Measurements from ENCODE around the gene GAGE10. TPM values are rescaled to one million over a fixed set of nuclear protein-coding genes. Genes with fewer than 3 reads are reported as not detected.

The GAGE10 gene, protein sequence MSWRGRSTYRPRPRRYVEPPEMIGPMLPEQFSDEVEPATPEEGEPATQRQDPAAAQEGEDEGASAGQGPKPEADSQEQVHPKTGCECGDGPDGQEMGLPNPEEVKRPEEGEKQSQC
- not detected for total RNA-seq

DNA sequence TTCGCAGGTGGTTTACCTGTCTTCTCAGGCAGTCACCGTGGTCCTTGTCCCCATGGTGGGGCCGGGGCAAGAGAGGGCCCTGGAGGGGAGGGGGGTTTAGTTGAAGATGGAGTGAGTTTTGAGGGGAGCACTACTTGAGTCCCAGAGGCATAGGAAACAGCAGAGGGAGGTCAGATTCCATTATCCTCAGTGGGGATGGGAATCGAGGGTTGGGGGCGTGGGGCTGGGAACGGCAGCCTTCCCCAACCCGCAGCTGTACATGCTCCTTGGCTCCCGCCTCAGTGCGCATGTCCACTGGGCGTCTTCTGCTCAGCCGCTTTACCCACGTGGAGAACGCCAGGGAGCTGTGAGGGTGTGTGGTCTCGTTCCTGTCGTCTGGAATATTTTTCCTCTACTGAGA lies at the start of gene GAGE10:
GAGE10 (plus strand) TSS at position 301 of the 400 bp plus-strand sequence. CDS start 1,214 bp downstream, outside the sequence.
- no peaks in the 10 kb centered on the region for H3K9me3 Mint-ChIP-seq
- CTCF ChIA-PET = no interaction called here
- no peaks in the 10 kb centered on the region for H3K27me3 Mint-ChIP-seq (ENCODE audit: low read depth)
- no peak within 1 kb of the TSS for H3K4me3 Mint-ChIP-seq
- DNase-seq = no peak
- no peak within 1 kb of the TSS for H3K27ac Mint-ChIP-seq
- H3K4me1 Mint-ChIP-seq (ENCODE audit: low read depth) = no peaks in the 10 kb centered on the region
- intact Hi-C loops (cut with micrococcal nuclease) = no loop called here
- no peaks in the 10 kb centered on the region for H3K36me3 Mint-ChIP-seq (ENCODE audit: low read depth)

DNA sequence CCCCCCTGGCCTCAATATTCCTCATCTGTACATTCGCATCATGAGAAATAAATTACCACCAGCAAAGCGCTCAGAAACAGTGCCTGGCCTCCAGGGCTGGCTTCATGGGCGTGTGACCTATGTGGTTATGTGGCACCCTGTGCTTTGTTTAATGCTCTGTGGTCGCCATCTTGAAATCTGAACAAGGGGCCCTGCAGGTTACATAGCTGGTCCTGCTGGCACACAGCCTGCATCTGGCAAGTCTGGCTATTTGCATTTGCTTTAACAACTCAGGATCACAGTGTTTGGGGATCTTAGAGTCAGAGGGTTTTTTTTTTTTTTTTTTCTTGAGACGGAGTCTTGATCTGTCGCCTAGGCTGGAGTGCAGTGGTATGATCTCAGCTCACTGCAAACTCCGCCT lies 48.8 kb upstream of the GAGE10 start:
- intact Hi-C loops (cut with micrococcal nuclease) = no loop called here
- no peaks in the 10 kb centered on the region for H3K9me3 Mint-ChIP-seq
- no peak overlapping the region for H3K4me3 Mint-ChIP-seq
- CTCF ChIA-PET = no interaction called here
- H3K27me3 Mint-ChIP-seq (ENCODE audit: low read depth) = no peaks in the 10 kb centered on the region
- DNase-seq = no peak
- H3K36me3 Mint-ChIP-seq (ENCODE audit: low read depth) = peaks cover 7% of the 10 kb centered on the region
- H3K27ac Mint-ChIP-seq = no peak overlapping the region
- H3K4me1 Mint-ChIP-seq (ENCODE audit: low read depth) = peaks cover 21% of the 10 kb centered on the region

DNA sequence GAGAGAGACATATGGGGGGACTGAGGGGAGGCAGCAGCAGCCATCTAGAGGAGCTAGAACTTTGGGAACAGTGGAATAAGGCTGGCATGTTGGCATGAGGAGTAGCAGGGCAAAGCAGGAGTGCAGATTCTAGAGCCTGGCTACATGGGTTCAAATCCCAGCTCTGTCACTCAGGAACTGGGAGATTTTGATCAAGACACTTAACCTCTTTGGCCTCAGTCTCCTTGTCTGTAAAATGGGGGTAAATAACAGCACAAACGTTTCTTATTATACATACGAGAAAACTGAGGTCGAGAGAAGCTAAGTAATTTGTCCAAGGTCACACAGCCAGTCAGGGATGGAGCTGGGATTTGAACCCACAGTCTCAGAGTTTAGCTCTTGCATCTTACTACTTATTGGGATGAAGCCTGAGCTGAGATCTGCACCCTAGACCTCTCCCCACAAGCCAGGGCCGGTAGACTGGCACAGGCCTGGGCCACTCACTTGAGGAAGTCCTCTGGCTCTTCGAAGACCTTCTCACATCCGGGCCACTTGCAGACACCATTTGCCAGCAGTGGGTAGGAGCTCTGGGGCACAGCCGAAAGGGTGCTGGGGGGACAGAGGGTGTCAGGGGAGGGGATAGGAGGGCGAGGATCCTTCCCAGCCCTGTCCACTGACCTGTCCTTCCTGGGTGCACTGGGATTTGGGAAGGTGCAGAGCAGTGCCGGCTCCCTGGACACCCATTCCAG lies 47.0 kb upstream of the GAGE10 start:
- intact Hi-C loops (cut with micrococcal nuclease) = no loop called here
- H3K27ac Mint-ChIP-seq = no peak overlapping the region
- CTCF ChIA-PET = interaction anchor here (0.7 kb wide), 1 partner anchor 505 kb away, joined by 3 read pairs; no protein-coding TSS in a partner anchor

DNA sequence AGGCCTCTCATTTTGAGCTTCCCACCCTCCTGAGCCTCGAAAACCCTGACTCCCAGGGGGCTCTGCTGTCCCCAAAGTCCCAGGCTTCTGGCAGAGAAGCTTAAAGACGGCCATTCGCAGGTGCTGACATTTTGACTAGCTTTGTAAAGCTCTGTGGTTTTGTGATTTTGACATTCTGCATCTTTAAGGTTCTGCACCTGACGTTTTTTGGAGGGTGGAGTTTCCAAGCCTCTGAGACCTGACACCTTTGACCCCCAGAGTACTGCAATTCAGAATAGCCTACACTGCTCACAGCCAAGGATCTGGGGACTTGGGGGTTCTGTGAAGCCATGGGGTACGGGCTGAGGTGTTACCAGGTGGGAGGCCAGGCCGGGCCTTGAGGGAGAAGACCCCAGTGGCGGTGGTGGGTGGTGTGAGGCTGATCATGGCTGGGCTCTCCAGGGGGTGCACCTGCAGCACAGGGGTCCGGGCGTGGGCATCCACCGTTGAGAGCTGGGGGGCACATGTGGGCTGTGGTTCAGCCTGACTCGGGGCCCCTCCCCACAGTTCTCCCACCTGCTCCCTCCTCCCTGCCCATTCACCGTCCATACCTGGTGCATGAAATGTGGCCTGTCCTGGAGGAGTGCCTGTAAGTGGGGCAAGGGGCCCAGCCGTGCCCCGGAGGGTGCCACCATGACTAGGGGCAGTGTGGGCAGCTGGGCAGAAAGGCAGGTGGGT lies 46.2 kb upstream of the GAGE10 start:
- Mint-ChIP-seq H3K9me3 (no peaks in the 10 kb centered on the region), H3K27ac (peak overlapping the region; percentile 66), H3K27me3 (ENCODE audit: low read depth) (no peaks in the 10 kb centered on the region), H3K36me3 (ENCODE audit: low read depth) (peaks cover 1% of the 10 kb centered on the region), H3K4me1 (ENCODE audit: low read depth) (peaks cover 29% of the 10 kb centered on the region), H3K4me3 (no peak overlapping the region)
- CTCF ChIA-PET = interaction anchor here (0.5 kb wide), 1 partner anchor 103 kb away, joined by 5 read pairs; no protein-coding TSS in a partner anchor
- intact Hi-C loops (cut with micrococcal nuclease) = no loop called here
- DNase-seq = no peak

More for the DNA sequence above, 47.0 kb upstream of the GAGE10 start:
- no peak for DNase-seq
- Mint-ChIP-seq H3K36me3 (ENCODE audit: low read depth) (peaks cover 4% of the 10 kb centered on the region), H3K4me3 (no peak overlapping the region), H3K4me1 (ENCODE audit: low read depth) (peaks cover 25% of the 10 kb centered on the region), H3K27me3 (ENCODE audit: low read depth) (no peaks in the 10 kb centered on the region), H3K9me3 (no peaks in the 10 kb centered on the region)

DNA sequence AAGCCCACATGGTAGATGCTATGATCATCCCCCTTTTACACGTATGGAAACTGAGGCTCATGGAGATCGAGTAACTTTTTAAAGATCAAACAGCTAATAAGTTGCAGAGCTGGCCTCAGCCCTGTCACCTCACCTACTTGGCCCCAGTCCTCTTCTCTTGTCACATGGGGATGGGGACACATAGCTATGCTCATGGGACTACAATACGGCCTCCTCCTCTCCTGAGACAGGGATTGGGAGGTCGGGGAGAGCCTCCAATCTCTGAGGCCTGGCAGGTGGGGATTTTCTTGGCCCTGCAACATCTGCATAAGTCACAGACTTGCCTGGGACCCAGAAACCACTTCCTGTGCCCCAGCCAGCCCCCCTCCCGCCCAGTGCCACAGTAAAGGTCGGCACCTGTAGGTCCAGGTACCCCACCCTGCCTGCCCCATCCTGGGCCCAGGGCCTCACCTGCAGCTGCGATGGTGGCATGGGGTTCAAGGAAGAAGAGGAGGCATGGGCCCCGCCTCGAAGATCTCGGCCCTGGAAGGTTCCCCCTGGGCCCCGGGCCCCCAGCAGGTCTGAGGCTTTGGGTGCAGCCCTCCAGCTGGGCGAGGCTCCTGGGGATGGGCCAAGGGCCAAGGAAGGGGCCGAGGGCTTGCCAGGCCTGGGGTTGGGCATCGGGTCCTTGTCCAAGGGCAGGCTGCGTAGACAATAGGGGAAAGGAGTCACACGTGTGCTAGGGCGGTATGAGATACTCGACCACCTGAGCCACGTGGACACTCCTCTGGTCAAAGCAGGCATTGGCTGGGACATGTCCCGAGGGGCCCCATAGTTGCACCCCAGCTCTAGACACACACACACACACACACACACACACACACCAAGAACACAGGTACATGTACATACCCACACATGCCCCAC lies 45.3 kb upstream of the GAGE10 start:
- Mint-ChIP-seq H3K4me3 (no peak overlapping the region), H3K27ac (peak overlapping the region; percentile 66), H3K4me1 (ENCODE audit: low read depth) (peaks cover 38% of the 10 kb centered on the region), H3K9me3 (no peaks in the 10 kb centered on the region), H3K27me3 (ENCODE audit: low read depth) (no peaks in the 10 kb centered on the region), H3K36me3 (ENCODE audit: low read depth) (no peaks in the 10 kb centered on the region)
- DNase-seq = peak; percentile 71
- intact Hi-C loops (cut with micrococcal nuclease) = no loop called here
- CTCF ChIA-PET = interaction anchor here (0.5 kb wide), 1 partner anchor 104 kb away, joined by 5 read pairs; no protein-coding TSS in a partner anchor

DNA sequence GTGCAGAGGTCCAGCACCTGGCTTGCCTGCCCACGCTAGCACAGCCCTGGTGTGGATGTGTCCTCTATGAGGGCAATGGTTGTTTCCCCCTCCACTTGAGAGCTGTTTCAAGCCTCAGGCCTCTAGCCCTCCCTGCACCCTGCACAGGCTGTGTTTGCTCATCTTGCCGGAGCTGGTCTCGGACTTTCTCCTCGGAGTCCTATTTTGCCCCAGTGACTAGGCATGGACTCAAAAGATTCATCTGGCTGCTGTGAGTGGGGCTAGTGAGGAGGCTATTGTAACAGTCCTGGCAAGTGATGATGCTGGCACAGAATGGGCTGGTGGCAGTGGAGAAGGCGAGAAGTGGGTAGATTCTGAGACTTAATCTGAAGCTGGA lies 44.7 kb upstream of the GAGE10 start:
- H3K27me3 Mint-ChIP-seq (ENCODE audit: low read depth) = no peaks in the 10 kb centered on the region
- H3K4me3 Mint-ChIP-seq = no peak overlapping the region
- no peak for DNase-seq
- intact Hi-C loops (cut with micrococcal nuclease) = no loop called here
- peaks cover 40% of the 10 kb centered on the region for H3K4me1 Mint-ChIP-seq (ENCODE audit: low read depth)
- peak overlapping the region; percentile 4 for H3K27ac Mint-ChIP-seq
- no peaks in the 10 kb centered on the region for H3K36me3 Mint-ChIP-seq (ENCODE audit: low read depth)
- CTCF ChIA-PET = interaction anchor here (0.7 kb wide), 1 partner anchor 66 kb away, joined by 3 read pairs; no protein-coding TSS in a partner anchor
- H3K9me3 Mint-ChIP-seq = no peaks in the 10 kb centered on the region

DNA sequence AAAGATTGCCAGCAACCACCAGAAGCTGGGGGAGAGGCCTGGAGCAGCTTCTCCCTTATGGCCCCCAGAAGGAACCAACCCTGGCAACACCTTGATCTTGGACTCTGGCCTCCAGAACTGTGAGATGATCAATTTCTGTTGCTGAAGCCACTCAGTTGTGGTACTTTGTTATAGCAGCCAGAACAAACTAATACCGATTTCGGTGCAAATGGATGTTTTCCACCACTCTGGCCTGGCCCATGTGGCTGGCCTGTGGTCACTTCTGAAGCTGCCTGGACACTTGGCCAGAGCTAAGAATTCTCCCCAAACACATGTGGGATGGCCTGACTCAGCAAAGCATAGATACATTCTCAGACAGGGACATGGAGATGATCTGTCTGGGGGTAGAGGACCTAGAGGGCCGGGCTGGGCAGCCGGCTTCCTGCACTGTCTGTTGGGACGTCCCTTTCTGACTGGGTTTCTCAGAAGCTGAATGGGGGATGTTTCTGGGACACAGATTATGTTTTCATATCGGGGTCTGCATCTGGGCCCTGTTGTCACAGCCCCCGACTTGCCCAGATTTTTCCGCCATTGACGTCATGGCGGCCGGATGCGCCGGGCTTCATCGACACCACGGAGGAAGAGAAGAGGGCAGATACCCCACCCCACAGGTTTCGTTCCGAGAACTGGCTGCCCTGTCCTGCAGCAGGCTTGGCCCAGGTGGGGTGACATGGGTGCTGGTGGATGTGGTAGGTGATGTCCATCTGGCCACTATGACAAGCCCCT lies 43.0 kb upstream of the GAGE10 start:
- H3K4me1 Mint-ChIP-seq (ENCODE audit: low read depth) = peaks cover 55% of the 10 kb centered on the region
- no peak for DNase-seq
- CTCF ChIA-PET = no interaction called here
- H3K4me3 Mint-ChIP-seq = no peak overlapping the region
- H3K27ac Mint-ChIP-seq = peak overlapping the region; percentile 41
- intact Hi-C loops (cut with micrococcal nuclease) = loop anchor here (10.0 kb wide), 1 partner anchor 326 kb away; no protein-coding TSS in a partner anchor
- no peaks in the 10 kb centered on the region for H3K36me3 Mint-ChIP-seq (ENCODE audit: low read depth)
- no peaks in the 10 kb centered on the region for H3K9me3 Mint-ChIP-seq
- no peaks in the 10 kb centered on the region for H3K27me3 Mint-ChIP-seq (ENCODE audit: low read depth)

DNA sequence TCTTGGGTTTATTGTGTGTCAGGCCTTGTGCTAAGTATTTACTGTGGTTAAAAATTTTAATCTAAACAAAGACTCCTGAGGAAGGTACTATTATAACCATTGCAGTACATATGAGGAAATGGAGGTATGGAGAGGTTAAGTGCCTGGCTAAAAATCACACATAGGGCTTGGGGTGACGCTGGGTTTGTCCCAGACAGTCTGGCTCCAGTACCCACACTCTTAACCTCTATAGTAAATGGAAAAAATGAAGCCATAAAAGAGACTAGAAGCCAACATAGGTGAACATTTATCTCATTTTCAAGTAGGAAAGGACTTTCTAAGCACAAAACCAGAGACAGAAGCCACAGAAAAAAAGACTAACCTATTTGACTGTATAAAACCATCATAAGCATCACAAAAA lies 40.8 kb upstream of the GAGE10 start:
- no peaks in the 10 kb centered on the region for H3K9me3 Mint-ChIP-seq
- H3K4me3 Mint-ChIP-seq = peak overlapping the region; percentile 40
- no peaks in the 10 kb centered on the region for H3K36me3 Mint-ChIP-seq (ENCODE audit: low read depth)
- intact Hi-C loops (cut with micrococcal nuclease) = loop anchor here (10.0 kb wide), 1 partner anchor 328 kb away; no protein-coding TSS in a partner anchor
- H3K4me1 Mint-ChIP-seq (ENCODE audit: low read depth) = peaks cover 48% of the 10 kb centered on the region
- no peak for DNase-seq
- CTCF ChIA-PET = interaction anchor here (1.0 kb wide), 1 partner anchor 70 kb away, joined by 4 read pairs; no protein-coding TSS in a partner anchor
- no peaks in the 10 kb centered on the region for H3K27me3 Mint-ChIP-seq (ENCODE audit: low read depth)
- peak overlapping the region; percentile 18 for H3K27ac Mint-ChIP-seq

DNA sequence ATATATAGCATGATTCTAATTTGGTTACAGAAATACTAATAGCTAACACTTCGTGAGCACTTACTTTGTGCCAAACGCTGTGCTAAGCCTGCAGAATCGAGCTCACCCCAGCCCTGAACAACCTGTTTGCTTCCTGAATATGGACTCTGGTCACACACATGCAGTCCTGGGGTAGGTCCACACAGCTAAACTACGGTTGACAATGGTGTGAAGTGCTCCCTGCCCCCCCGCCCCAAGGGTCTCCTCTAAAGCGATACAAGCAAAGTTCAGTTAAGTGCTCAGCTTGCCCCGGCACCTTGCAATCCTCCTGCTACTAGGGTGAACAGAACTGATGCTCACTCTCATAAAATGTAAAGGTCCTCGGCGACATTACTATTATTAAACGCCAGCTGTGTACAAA lies 39.8 kb upstream of the GAGE10 start:
- Mint-ChIP-seq H3K4me1 (ENCODE audit: low read depth) (peaks cover 47% of the 10 kb centered on the region), H3K4me3 (peak overlapping the region; percentile 40), H3K36me3 (ENCODE audit: low read depth) (no peaks in the 10 kb centered on the region), H3K9me3 (no peaks in the 10 kb centered on the region), H3K27me3 (ENCODE audit: low read depth) (no peaks in the 10 kb centered on the region), H3K27ac (peak overlapping the region; percentile 60)
- DNase-seq = no peak
- CTCF ChIA-PET = interaction anchor here (0.9 to 1.6 kb wide), 2 partner anchors 71 to 73 kb away, joined by 3 to 5 read pairs; no protein-coding TSS in a partner anchor
- intact Hi-C loops (cut with micrococcal nuclease) = loop anchor here (10.0 kb wide), 1 partner anchor 329 kb away; no protein-coding TSS in a partner anchor

DNA sequence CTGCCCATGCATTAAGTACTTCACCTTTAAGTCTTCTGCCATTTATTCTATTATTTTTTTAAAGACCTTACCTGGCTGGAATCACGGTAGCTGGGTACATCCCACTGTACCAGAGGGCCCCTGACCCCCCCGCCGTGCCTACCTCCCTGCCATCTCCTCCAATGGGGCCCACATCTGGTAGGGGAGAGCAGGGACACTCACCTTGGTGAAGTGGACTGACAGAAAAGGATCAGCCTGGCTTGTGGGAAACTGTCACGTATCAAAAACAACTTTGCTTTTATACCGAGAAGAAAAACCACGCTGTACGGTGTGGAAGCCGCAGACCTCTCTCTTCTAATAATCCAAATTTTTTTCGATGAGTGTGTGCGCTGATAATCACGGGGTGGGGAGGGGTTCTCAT lies 39.0 kb upstream of the GAGE10 start, which contains the start of gene FOXP3:
FOXP3 (minus strand) TSS at position 251 of the 400 bp plus-strand sequence. CDS start 6,205 bp downstream, outside the sequence.
- Mint-ChIP-seq H3K4me1 (ENCODE audit: low read depth) (peaks cover 40% of the 10 kb centered on the region), H3K4me3 (peak within 1 kb of the TSS; percentile 40), H3K9me3 (no peaks in the 10 kb centered on the region), H3K27ac (peak within 1 kb of the TSS; percentile 60), H3K27me3 (ENCODE audit: low read depth) (no peaks in the 10 kb centered on the region), H3K36me3 (ENCODE audit: low read depth) (no peaks in the 10 kb centered on the region)
- DNase-seq = no peak
- CTCF ChIA-PET = interaction anchor here (1.6 kb wide), 1 partner anchor 72 kb away, joined by 5 read pairs; no protein-coding TSS in a partner anchor
- intact Hi-C loops (cut with micrococcal nuclease) = loop anchor here (10.0 kb wide), 1 partner anchor 330 kb away; no protein-coding TSS in a partner anchor
